K562 (cell line): ENCODE measurements around the gene RBM4B.

Experiments used
- BCL6 ChIP-seq: fragments of 250-450 bp; sonication (Bioruptor Pico); IDR thresholded peaks from 2 replicates; pipeline ENCODE4 v1.4.0; 2020
- EZH2 ChIP-seq: IDR thresholded peaks from 2 replicates; pipeline ENCODE4 v1.6.1; 2012; ENCODE audit warnings: low read depth, mild to moderate bottlenecking, inconsistent platforms, low read length, borderline replicate concordance
- GABPA ChIP-seq: fragments of 200-800 bp; sonication (Bioruptor generic); conservative IDR thresholded peaks from 2 replicates; pipeline ENCODE4 v1.6.1; 2016; ENCODE audit warnings: low read depth, missing genetic modification characterization, missing compliant biosample characterization
- IRF2 ChIP-seq: sonication (generic); formaldehyde crosslinking; IDR thresholded peaks from 2 replicates; pipeline ENCODE4 v1.8.1; 2022; ENCODE audit warnings: mild to moderate bottlenecking, missing genetic modification reagents
- PHTF2 ChIP-seq: fragments of 250-450 bp; sonication (Bioruptor Pico); IDR thresholded peaks from 2 replicates; pipeline ENCODE4 v1.5.0; 2021; ENCODE audit warnings: mild to moderate bottlenecking
- POLR2A ChIP-seq: fragments of 450-650 bp; conservative IDR thresholded peaks from 2 replicates; pipeline ENCODE4 v1.6.1; 2016
- POLR2AphosphoS5 ChIP-seq: IDR thresholded peaks from 2 replicates; pipeline ENCODE4 v1.6.1; 2011; ENCODE audit warnings: mild to moderate bottlenecking, low read depth, low read length, moderate library complexity; ENCODE audit not compliant: control insufficient read depth, insufficient read depth
- RCOR1 ChIP-seq, 2 experiments: IDR thresholded peaks; 2 replicates each; pipeline ENCODE4 v1.6.1; 2012; ENCODE audit warnings: low read depth in 2 of 2, low read length in 2 of 2, borderline replicate concordance in 1 of 2, improper control_type of control experiment in 1 of 2
- SPI1 ChIP-seq: IDR thresholded peaks from 2 replicates; pipeline ENCODE4 v1.6.1; 2011; ENCODE audit warnings: low read depth, low read length, control low read depth, borderline replicate concordance
- TEAD1 ChIP-seq, 2 experiments: fragments of 450-650 bp in 1 of 2; sonication (generic) in 1 of 2; formaldehyde crosslinking; IDR thresholded peaks; 2 replicates each; pipeline versions ENCODE4 v1.4.0 to v1.8.0; 2020 to 2022; ENCODE audit warnings: mild to moderate bottlenecking in 2 of 2, missing genetic modification reagents in 1 of 2
- ZFPM2 ChIP-seq: fragments of 250-450 bp; sonication (Bioruptor Pico); IDR thresholded peaks from 2 replicates; pipeline ENCODE4 v1.5.1; 2022; ENCODE audit warnings: mild to moderate bottlenecking
- ZNF316 ChIP-seq: fragments of 450-650 bp; IDR thresholded peaks from 2 replicates; pipeline ENCODE4 v1.6.1; 2016
- TF ChIP-seq, protein P1 (sequence below): fragments of 450-650 bp; IDR thresholded peaks from 2 replicates; pipeline ENCODE4 v1.7.1; 2018; ENCODE audit warnings: mild to moderate bottlenecking, low read depth; ENCODE audit not compliant: partially characterized antibody
- TF ChIP-seq, protein P2 (sequence below), 3 experiments: IDR thresholded peaks in 2 of 3; conservative IDR thresholded peaks in 1 of 3; 2 replicates each; pipeline ENCODE4 v1.5.1; 2011 to 2012; ENCODE audit warnings: low read length in 3 of 3, mild to moderate bottlenecking in 3 of 3, control low read depth in 2 of 3, improper control_type of control experiment in 1 of 3, inconsistent platforms in 1 of 3, low read depth in 1 of 3, mixed read lengths in 1 of 3, moderate library complexity in 1 of 3; ENCODE audit not compliant: insufficient read depth in 2 of 3

DNA sequence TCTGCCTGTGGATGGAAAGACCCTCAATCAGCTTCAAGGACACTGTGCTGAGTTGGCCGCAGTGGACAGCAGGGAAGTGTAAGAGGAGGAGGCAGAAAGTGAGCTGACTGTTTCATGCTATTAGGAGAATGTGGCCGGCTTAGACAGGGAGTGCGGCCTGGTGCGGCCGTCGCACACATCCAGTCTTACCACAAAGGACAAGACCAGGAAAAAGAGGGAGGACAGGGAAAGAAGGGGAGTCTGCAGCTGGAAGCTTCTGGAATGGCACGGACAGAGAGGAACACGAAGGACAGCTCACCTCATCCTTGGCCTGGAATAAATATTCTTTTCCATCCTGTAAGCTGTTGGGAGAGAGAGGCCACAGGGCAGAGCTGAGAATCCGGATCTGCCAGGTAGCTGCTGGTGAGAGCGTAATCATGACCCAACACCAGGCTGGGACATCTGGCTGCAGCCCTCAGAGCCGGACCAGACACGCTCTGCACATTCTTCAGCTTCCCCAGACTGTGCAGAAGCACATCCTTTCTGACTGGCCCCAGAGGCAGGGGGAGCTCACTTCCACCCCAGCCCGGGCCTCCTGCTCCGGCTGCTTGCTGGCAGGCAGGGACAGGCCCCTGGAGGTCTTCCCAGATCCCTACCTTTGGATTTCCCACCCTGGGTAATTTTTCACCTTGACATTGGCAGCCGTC, 8.6 kb upstream of the RBM4B start:
- no peak for TF ChIP-seq SPI1
- no peak for TF ChIP-seq PHTF2 (CRISPR knock-in tag)
- no peak for TF ChIP-seq ZFPM2 (CRISPR knock-in tag)
- no peak for TF ChIP-seq EZH2
- TF ChIP-seq POLR2A = no peak
- no peak for TF ChIP-seq POLR2AphosphoS5
- no peak for TF ChIP-seq IRF2
- TF ChIP-seq, protein P1, sequence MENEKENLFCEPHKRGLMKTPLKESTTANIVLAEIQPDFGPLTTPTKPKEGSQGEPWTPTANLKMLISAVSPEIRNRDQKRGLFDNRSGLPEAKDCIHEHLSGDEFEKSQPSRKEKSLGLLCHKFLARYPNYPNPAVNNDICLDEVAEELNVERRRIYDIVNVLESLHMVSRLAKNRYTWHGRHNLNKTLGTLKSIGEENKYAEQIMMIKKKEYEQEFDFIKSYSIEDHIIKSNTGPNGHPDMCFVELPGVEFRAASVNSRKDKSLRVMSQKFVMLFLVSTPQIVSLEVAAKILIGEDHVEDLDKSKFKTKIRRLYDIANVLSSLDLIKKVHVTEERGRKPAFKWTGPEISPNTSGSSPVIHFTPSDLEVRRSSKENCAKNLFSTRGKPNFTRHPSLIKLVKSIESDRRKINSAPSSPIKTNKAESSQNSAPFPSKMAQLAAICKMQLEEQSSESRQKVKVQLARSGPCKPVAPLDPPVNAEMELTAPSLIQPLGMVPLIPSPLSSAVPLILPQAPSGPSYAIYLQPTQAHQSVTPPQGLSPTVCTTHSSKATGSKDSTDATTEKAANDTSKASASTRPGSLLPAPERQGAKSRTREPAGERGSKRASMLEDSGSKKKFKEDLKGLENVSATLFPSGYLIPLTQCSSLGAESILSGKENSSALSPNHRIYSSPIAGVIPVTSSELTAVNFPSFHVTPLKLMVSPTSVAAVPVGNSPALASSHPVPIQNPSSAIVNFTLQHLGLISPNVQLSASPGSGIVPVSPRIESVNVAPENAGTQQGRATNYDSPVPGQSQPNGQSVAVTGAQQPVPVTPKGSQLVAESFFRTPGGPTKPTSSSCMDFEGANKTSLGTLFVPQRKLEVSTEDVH = no peak
- TF ChIP-seq, protein P2, sequence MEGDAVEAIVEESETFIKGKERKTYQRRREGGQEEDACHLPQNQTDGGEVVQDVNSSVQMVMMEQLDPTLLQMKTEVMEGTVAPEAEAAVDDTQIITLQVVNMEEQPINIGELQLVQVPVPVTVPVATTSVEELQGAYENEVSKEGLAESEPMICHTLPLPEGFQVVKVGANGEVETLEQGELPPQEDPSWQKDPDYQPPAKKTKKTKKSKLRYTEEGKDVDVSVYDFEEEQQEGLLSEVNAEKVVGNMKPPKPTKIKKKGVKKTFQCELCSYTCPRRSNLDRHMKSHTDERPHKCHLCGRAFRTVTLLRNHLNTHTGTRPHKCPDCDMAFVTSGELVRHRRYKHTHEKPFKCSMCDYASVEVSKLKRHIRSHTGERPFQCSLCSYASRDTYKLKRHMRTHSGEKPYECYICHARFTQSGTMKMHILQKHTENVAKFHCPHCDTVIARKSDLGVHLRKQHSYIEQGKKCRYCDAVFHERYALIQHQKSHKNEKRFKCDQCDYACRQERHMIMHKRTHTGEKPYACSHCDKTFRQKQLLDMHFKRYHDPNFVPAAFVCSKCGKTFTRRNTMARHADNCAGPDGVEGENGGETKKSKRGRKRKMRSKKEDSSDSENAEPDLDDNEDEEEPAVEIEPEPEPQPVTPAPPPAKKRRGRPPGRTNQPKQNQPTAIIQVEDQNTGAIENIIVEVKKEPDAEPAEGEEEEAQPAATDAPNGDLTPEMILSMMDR (IDR thresholded peaks at IDR 0.05 in 2 of 3, conservative IDR thresholded peaks at IDR 0.05 in 1 of 3; ENCODE audit: insufficient read depth in 2 of 3, low read depth in 1 of 3, low read length in 3 of 3) = no peak
- no peak for TF ChIP-seq ZNF316
- no peak for TF ChIP-seq TEAD1 (CRISPR knock-in tag; IDR thresholded peaks at IDR 0.05)
- TF ChIP-seq GABPA (tag) = no peak
- TF ChIP-seq BCL6 (CRISPR knock-in tag) = no peak
- TF ChIP-seq RCOR1 (IDR thresholded peaks at IDR 0.05; ENCODE audit: borderline replicate concordance in 1 of 2, low read depth in 2 of 2, low read length in 2 of 2) = no peak
